GM23248 (cell line): ENCODE data around the gene ANKRD62. TPM values are rescaled to one million over a fixed set of nuclear protein-coding genes. Genes with fewer than 3 reads are reported as not detected.

Experiments used
- DNase-seq: peaks from one replicate; pipeline ENCODE4 v3.0.0-alpha.2; 2015
- H2AFZ ChIP-seq: fragments of 200-600 bp; sonication (generic); 2 replicates; pipeline ENCODE4 v1.6.1; 2016; ENCODE audit warnings: antibody characterized with exemption
- H3F3A ChIP-seq: fragments of 200-600 bp; sonication (generic); 2 replicates; pipeline ENCODE4 v1.6.1; 2016; ENCODE audit warnings: mild to moderate bottlenecking, antibody characterized with exemption, mixed run types; ENCODE audit not compliant: insufficient read depth
- H3K27ac ChIP-seq: fragments of 200-600 bp; sonication (generic); 2 replicates; pipeline ENCODE4 v1.5.1; 2016; ENCODE audit warnings: mild to moderate bottlenecking
- H3K27me3 ChIP-seq: fragments of 200-600 bp; sonication (generic); replicated peaks from 2 replicates; pipeline ENCODE4 v1.6.1; 2016; ENCODE audit warnings: mild to moderate bottlenecking; ENCODE audit not compliant: insufficient read depth
- H3K36me3 ChIP-seq: fragments of 200-600 bp; sonication (generic); 2 replicates; pipeline ENCODE4 v1.6.1; 2016; ENCODE audit warnings: low read depth, mild to moderate bottlenecking
- H3K4me1 ChIP-seq: fragments of 200-600 bp; sonication (generic); 2 replicates; pipeline ENCODE4 v1.6.1; 2016; ENCODE audit warnings: mild to moderate bottlenecking; ENCODE audit not compliant: insufficient read depth
- H3K4me2 ChIP-seq: fragments of 200-600 bp; sonication (generic); one replicate; pipeline ENCODE4 v1.6.1; 2016; ENCODE audit warnings: mild to moderate bottlenecking; ENCODE audit not compliant: unreplicated experiment
- H3K4me3 ChIP-seq: fragments of 200-600 bp; sonication (generic); 2 replicates; pipeline ENCODE4 v1.5.1; 2016; ENCODE audit warnings: mild to moderate bottlenecking
- H3K79me2 ChIP-seq: fragments of 200-600 bp; sonication (generic); 2 replicates; pipeline ENCODE4 v1.6.1; 2016; ENCODE audit warnings: mild to moderate bottlenecking; ENCODE audit not compliant: insufficient read depth
- H3K9ac ChIP-seq: fragments of 200-600 bp; sonication (generic); 2 replicates; pipeline ENCODE4 v1.6.1; 2016; ENCODE audit warnings: mild to moderate bottlenecking
- H3K9me2 ChIP-seq: fragments of 200-600 bp; sonication (generic); 2 replicates; pipeline ENCODE4 v1.6.1; 2016; ENCODE audit warnings: mixed run types, mild to moderate bottlenecking, moderate library complexity; ENCODE audit not compliant: insufficient read depth
- H3K9me3 ChIP-seq: fragments of 200-600 bp; sonication (generic); one replicate; pipeline ENCODE4 v1.6.1; 2017; ENCODE audit warnings: low read depth
- H4K20me1 ChIP-seq: fragments of 200-600 bp; sonication (generic); 2 replicates; pipeline ENCODE4 v1.6.0; 2016; ENCODE audit not compliant: insufficient read depth
- EZH2 ChIP-seq: fragments of 200-600 bp; sonication (generic); IDR thresholded peaks from 2 replicates; pipeline ENCODE4 v1.6.1; 2018; ENCODE audit warnings: antibody characterized with exemption, mild to moderate bottlenecking; ENCODE audit not compliant: insufficient read depth, poor library complexity, severe bottlenecking
- EZH2phosphoT487 ChIP-seq: fragments of 200-600 bp; sonication (generic); IDR thresholded peaks from 2 replicates; pipeline ENCODE4 v1.6.1; 2018; ENCODE audit warnings: antibody characterized with exemption, moderate library complexity, mild to moderate bottlenecking, low read depth; ENCODE audit not compliant: insufficient read depth
- WGBS, 2 experiments: methylation state at CpG; one replicate each; pipeline ENCODE4 v1.1.6; 2015 to 2017; ENCODE audit warnings: low lambda C conversion rate in 2 of 2, low coverage in 1 of 2; ENCODE audit errors: missing lambda C conversion rate in 2 of 2; 5-methylcytosine and 5-hydroxymethylcytosine counted together
- in situ Hi-C: fragments of 300-500 bp; cut with MboI; formaldehyde crosslinking; loops from 2 replicates; pipeline ENCODE4 v1.15.0; 2020
- polyA plus RNA-seq: library from polyadenylated mRNA; unstranded; fragments of >200 nt; fragmentation: Nextera tagmentation; extraction: Ambion mirVana; gene quantifications from 2 replicates; pipeline ENCODE4 v1.2.1, GENCODE V29; 2016
- total RNA-seq: library from RNA; depleted of rRNA; stranded (reverse); fragments of >200 nt; shearing (Covaris generic); gene quantifications from 2 replicates; pipeline ENCODE4 v1.2.3, GENCODE V29; 2014

Gene ANKRD62
- total and polyA plus RNA-seq, 2 experiments from 2014 or later = not detected

GRCh38 chr18:12059334-12060181 is 34.1 kb upstream of the ANKRD62 start:
- in situ Hi-C loops = no loop called here
- TF ChIP-seq EZH2 (no peak), EZH2phosphoT487 (no peak)

GRCh38 chr18:12060182-12060870 is 33.3 kb upstream of the ANKRD62 start:
- peak; percentile 23 for DNase-seq
- WGBS, 2 experiments = 76 to 86% methylated on average over 15 to 20 of the region's 20 CpGs
- H3K4me2 ChIP-seq = no peak overlapping the region
- H3K4me3 ChIP-seq = no peak overlapping the region
- TF ChIP-seq EZH2phosphoT487 (no peak), EZH2 (no peak)
- no peak overlapping the region for H3K27ac ChIP-seq
- no peaks in the 10 kb centered on the region for H3K36me3 ChIP-seq
- no peaks in the 10 kb centered on the region for H4K20me1 ChIP-seq
- no peaks in the 10 kb centered on the region for H3F3A ChIP-seq
- H3K4me1 ChIP-seq = no peaks in the 10 kb centered on the region; the same call in 1 of the 2 replicates
- no peaks in the 10 kb centered on the region for H3K27me3 ChIP-seq
- no peak overlapping the region for H2AFZ ChIP-seq
- no peaks in the 10 kb centered on the region for H3K9me3 ChIP-seq
- no peak overlapping the region for H3K9ac ChIP-seq
- H3K79me2 ChIP-seq = no peaks in the 10 kb centered on the region
- no peaks in the 10 kb centered on the region for H3K9me2 ChIP-seq
- in situ Hi-C loops = no loop called here

More at GRCh38 chr18:12059334-12060181, 34.1 kb upstream of the ANKRD62 start:
- Histone ChIP-seq H3K27me3 (no peaks in the 10 kb centered on the region), H3K27ac (no peak overlapping the region), H3K4me2 (no peak overlapping the region), H3F3A (no peaks in the 10 kb centered on the region), H3K9ac (no peak overlapping the region), H3K9me3 (no peaks in the 10 kb centered on the region), H4K20me1 (no peaks in the 10 kb centered on the region), H3K36me3 (no peaks in the 10 kb centered on the region), H3K4me3 (no peak overlapping the region), H3K4me1 (no peaks in the 10 kb centered on the region), H3K79me2 (no peaks in the 10 kb centered on the region), H3K9me2 (no peaks in the 10 kb centered on the region), H2AFZ (no peak overlapping the region)
- 80% methylated on average over 15 to 16 of the region's 16 CpGs for WGBS, 2 experiments
- DNase-seq = no peak

GRCh38 chr18:12061685-12062084 is 32.0 kb upstream of the ANKRD62 start:
- TF ChIP-seq EZH2 (no peak), EZH2phosphoT487 (no peak)
- DNase-seq = no peak
- in situ Hi-C loops = no loop called here

GRCh38 chr18:12062974-12063373 is 30.7 kb upstream of the ANKRD62 start:
- Histone ChIP-seq H3K79me2 (no peaks in the 10 kb centered on the region), H3K27me3 (no peaks in the 10 kb centered on the region), H3F3A (no peaks in the 10 kb centered on the region), H3K9ac (no peak overlapping the region), H4K20me1 (no peaks in the 10 kb centered on the region), H3K4me3 (no peak overlapping the region), H3K9me3 (no peaks in the 10 kb centered on the region), H3K4me2 (no peak overlapping the region), H3K4me1 (no peaks in the 10 kb centered on the region; the same call in 1 of the 2 replicates), H3K27ac (no peak overlapping the region), H2AFZ (no peak overlapping the region), H3K36me3 (no peaks in the 10 kb centered on the region), H3K9me2 (no peaks in the 10 kb centered on the region)
- in situ Hi-C loops = no loop called here
- no peak for TF ChIP-seq EZH2
- no peak for TF ChIP-seq EZH2phosphoT487
- 69 to 74% methylated on average over 4 of the region's 4 CpGs for WGBS, 2 experiments
- no peak for DNase-seq

More at GRCh38 chr18:12061685-12062084, 32.0 kb upstream of the ANKRD62 start:
- Histone ChIP-seq H3K9me3 (no peaks in the 10 kb centered on the region), H2AFZ (no peak overlapping the region), H3K79me2 (no peaks in the 10 kb centered on the region), H3K4me2 (no peak overlapping the region), H3K4me1 (no peaks in the 10 kb centered on the region; the same call in 1 of the 2 replicates), H3K27me3 (no peaks in the 10 kb centered on the region), H3K9ac (no peak overlapping the region), H4K20me1 (no peaks in the 10 kb centered on the region), H3K4me3 (no peak overlapping the region), H3K27ac (no peak overlapping the region), H3K36me3 (no peaks in the 10 kb centered on the region), H3F3A (no peaks in the 10 kb centered on the region), H3K9me2 (no peaks in the 10 kb centered on the region)
- WGBS, 2 experiments = 64% methylated on average over 14 of the region's 14 CpGs
